HG03108 (cell line): Measurements from ENCODE around the gene GAS2L1.

Experiments
- ATAC-seq: cut with Tn5 transposase; IDR thresholded peaks from one replicate; pipeline ENCODE4 v1.9.1; 2021; ENCODE audit warnings: moderate library complexity; ENCODE audit not compliant: unreplicated experiment

Gene GAS2L1

DNA sequence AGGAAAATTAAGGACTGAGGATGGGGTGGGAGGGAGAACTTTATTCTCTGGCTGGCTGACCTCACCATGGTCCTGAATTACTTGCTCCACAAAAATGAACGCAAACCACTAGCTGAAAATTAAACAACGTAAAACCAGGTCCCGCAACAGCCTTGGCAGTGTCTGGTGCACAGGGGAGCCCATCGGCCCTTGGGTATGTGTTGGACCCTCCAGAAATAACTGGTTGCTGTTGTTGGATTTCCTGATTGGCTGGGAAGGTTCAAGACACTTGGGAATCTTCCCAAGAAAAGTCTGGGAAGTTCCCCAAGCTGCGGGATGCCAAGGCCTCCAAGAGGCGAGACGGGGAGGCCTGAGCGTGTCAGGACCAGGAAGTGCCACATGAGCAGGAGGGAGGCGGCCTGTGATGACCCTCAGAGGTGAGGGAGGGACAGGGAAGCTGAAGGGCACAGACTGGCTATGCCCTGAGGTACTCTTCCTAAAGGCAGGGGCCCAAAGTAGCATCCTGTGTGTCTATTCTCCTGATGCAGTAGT lies 19.4 kb downstream of the GAS2L1 start:
- ATAC-seq, result no peak

- ATAC-seq, result no peak
Measured at GRCh38 chr22:29326481-29326880, 20.0 kb downstream of the GAS2L1 start.

DNA sequence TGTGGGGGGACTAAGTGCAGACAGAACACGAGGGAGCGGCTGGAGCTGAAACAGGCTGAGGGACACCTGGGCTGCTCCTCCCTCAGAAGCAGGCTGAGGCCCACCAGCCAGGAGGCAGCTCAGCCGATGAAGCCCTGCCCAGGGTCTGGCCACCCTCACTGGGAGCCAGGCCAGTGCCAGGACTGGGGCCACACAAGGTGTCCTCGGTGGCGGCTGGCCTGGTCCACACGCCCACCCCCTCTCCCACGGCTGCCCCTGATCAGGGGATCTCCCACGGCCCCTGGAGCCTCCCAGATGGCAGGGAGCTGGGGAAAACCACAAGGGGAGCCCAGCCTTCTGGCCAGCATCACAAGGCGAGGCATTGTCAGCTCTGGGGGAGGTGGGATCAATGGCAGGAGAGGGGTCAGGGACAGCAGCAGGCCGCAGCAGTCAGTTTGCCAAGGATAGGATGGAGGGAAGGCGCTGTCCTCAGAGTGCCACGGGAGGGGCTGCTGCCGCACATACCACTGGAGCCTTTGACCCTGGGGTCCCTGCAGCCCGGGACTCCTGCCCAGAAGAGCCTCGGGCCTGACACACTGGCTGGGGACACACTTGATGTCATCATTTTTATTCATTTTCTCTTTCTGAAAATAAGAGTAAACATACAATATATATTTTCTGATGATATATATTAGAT lies 20.8 kb downstream of the GAS2L1 start:
- ATAC-seq, result no peak

DNA sequence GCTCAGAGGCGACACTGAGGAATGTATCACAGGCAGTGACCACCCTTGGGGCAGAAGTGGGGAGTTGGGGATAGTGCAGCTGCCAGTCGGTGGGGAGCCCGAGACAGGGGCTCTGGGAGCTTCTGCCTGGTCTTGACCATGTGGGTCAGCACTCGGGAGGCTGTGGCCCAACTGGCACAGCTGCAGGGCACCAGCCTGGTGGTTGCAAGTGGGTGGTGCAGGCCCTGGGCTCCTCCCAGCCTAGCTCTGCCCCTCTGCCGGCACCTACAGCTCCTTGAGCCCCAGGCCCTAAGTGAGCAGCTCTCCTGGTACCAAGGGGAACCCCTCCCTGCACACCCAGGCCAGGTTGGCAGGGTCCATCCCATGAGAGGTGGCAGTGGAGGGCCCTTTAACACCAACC lies 21.6 kb downstream of the GAS2L1 start:
- ATAC-seq, result no peak

GRCh38 chr22:29328566-29329500 lies 22.4 kb downstream of the GAS2L1 start:
- no peak for ATAC-seq

DNA sequence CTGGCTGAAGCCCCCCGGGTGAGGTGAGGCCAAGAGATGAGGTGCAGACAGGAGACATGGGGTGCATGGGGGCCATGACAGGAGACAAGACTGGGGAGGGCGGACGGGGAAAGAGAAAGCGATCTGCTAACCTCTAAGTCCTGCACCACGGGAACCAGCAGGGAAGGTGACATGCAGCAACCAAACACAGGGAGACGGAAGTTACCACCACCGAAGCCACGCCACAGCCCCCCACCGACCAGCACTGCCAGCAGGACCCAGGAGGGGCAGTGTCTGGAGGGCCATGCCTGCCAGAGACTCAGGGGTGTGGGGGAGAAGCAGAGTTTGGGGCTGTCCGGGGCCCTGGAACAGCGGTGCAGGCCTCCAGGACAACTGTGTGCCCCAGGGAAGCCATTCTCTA lies 23.1 kb downstream of the GAS2L1 start:
- no peak for ATAC-seq

DNA sequence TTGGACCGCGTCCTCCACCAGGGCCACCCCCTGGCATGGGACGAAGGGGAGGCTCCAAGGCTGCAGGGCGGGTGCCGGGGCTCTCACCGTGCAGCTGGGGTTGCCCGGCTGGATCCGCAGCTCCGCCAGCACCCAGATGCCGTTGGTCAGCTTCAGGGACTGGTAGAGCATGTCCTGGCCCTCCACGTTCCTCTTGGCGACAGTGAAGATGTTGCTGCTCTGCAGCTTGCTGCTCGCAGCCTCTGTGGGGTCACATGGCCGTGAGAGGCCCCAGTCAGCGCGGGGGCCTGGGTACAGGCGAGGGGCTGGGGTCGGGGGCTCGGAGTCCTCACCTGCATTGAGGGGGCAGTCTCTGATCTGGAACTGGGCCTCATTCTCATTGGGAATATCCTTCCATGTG lies 23.8 kb downstream of the GAS2L1 start:
- no peak for ATAC-seq

GRCh38 chr22:29330753-29331152 lies 24.3 kb downstream of the GAS2L1 start:
- no peak for ATAC-seq

DNA sequence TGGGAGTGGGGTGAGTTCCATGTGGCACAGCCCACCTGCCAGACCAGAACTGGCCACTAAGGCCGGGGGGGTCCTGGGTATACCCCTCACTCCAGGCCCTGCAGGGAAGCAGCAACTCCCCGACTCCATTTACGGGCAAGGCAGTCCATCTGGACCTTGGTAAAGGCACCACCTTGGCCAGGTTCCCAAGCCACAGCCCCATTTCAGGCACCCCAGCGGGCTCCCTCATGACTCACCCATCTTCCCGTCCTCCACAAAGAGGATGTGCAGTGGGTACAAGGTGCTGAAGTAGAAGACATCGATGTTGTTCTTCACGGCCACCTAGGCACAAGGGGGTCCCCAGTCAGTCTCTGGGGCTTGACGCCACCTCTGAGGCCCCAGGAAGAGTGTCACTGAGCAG lies 24.8 kb downstream of the GAS2L1 start:
- no peak for ATAC-seq

DNA sequence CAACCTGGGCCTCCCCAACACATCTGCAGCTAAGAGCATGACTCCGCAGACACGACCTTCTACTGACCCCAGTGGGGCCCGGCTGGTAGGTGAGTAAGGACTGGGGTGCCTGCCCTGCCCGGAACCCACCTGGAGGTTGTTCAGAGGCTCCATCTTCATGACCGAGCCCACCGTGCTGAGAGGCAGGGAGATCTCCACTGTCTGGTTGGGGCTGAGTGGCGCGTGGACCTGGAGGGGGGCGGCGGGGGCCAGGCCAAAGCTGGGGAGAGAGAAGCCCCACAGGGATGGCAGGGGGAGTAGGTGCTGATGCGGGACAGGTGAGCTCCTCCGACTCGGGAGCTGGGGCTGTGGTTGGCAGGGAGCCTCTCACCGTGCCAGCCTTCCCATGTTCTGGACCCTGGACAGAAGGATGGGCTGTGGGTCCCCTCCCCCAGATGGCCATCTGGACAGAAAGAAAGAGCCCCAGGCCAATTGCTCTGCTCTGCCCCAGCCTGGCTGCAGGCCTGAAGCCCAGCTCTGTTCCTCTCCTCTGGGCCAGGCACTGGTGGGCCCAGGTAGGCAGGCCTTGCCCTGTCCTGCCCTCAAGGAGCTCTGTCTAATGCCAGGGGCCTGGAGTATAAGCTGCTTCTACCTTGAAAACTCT lies 25.3 kb downstream of the GAS2L1 start:
- ATAC-seq, result no peak

GRCh38 chr22:29332886-29333496 lies 26.5 kb downstream of the GAS2L1 start:
- no peak for ATAC-seq

GRCh38 chr22:29334148-29334547 lies 27.7 kb downstream of the GAS2L1 start:
- no peak for ATAC-seq

DNA sequence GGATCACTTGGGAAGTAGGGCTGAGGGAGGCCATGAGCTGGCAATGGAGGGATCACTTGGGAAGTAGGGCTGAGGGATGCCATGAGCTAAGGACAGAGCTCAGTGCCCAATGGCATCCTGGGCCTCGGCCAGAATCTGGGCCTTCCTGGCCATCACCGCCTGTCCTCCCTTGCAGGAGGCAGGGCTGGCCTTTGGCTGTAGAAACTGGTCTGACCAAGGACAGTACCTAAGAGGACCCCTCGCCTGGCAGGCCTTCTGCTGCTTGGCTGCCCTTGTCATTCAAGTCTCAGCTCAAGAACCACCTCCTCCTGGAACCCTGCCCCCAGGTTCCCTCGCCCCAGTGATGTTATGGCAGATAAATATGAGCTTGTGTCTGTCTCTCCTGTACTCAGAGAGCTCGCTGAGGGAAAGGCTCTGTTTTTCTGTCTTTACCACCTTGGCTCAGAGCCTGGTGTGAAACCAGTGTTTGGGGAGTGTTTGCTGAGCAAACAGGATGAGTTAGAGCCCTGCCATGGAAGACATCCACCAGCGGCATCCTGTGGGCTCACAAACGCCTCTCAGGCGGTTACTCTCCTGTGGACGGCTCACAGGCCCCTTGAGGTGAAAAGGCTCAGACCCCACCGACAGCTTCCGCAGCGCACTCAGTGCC lies 28.4 kb downstream of the GAS2L1 start:
- ATAC-seq, result no peak

DNA sequence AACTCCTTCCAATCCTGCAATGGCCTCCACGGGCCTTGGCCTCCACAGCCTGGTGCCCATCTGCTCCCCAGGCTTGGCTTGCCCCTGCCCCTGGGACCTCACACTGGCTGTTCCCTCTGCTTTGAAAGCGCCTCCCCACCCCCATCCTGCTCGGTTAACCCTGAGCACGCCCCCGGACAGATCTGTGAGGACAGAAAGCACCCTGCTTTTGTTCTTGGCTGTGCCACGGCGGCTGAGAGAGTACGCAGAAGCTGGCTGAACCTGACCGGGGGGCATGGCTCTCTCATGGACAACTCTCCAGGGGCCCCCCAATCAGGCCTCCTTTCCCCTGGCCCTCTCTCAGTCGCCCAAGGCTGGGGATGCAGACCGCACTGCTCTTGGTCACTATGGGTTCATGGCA lies 29.2 kb downstream of the GAS2L1 start:
- ATAC-seq, result no peak

DNA sequence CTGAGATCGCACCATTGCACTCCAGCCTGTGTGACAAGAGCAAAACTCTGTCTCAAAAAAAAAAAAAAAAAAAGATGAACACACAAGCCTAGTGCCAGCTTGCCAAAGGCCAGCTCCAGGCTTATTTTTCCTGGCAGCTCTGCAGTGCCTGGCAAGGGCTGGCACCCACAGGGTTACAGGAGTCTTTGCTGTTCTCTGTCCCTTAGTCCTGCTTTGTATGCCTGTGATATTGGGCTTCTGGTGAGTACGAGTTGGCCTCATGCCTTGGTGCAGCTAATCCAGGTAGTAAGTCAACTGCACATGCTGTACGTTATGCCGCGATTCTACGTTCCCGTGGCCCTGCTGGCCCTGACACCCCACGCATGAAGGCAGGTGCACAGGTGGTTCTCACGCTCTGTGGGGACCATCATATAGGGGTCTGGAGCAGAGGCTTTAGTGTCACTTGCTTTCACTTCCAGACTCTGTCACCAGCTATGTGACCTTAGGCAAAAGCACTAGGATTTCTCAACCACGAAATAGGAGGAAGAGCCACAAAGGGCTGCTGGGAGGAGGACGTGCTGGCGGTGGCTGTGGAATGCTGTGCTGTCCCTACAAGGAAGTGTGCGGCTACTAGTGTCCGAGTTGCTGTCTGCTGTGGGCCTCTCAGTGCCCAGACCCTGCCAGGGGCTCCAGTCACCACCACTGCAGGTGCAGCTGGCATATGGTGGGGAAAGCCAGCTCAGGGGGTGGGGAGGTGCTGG lies 30.5 kb downstream of the GAS2L1 start:
- no peak for ATAC-seq

DNA sequence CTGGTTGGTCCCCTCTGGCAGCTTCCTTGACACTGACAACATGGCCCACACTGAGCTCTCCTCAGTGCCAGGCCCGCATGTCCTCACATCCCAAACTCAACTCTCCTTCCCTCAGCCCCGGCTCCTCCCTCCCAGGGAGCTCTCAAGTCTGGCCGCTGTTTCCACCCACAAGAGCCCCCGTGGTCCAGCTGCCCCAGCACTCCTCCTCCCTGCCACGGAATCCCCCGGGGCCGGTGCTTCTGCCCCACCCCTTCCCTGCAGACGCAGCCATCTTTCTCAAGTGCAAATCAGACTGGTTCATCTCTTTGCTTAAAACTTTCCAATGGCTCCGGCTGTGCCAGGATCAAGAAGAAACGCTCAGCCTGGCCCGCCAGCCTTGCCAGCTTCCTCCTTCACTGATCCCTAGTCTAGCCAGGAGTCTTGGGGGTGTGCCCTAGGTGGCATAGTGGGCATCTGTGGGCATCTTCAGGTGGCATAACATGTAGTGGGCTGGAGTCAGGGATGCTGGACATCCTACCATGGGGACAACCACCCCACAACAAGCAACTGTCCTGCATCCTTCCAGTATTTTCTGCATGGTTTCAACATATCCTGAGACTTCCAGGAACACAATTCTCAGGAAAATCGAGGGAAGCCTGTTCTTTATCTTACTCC lies 31.3 kb downstream of the GAS2L1 start:
- ATAC-seq, result no peak

DNA sequence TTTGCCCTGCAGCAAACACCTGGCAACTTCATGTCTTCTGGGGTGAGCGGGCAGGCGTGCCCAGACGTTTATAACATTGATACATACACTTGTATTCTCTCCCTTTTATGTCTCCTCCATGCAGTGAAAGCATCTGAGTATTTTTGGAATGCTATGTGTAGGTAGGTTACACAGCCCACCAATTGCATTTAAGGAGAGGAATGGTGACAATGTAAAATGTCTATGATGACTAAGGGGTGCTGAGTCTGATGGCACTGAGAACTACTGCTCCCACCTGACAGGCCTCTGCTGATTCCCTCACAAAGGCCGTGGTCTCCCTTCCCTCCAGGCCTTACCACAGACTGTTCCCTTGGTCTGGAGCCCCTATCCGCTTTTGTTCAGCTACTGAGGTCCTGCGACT lies 31.9 kb downstream of the GAS2L1 start:
- ATAC-seq, result no peak

DNA sequence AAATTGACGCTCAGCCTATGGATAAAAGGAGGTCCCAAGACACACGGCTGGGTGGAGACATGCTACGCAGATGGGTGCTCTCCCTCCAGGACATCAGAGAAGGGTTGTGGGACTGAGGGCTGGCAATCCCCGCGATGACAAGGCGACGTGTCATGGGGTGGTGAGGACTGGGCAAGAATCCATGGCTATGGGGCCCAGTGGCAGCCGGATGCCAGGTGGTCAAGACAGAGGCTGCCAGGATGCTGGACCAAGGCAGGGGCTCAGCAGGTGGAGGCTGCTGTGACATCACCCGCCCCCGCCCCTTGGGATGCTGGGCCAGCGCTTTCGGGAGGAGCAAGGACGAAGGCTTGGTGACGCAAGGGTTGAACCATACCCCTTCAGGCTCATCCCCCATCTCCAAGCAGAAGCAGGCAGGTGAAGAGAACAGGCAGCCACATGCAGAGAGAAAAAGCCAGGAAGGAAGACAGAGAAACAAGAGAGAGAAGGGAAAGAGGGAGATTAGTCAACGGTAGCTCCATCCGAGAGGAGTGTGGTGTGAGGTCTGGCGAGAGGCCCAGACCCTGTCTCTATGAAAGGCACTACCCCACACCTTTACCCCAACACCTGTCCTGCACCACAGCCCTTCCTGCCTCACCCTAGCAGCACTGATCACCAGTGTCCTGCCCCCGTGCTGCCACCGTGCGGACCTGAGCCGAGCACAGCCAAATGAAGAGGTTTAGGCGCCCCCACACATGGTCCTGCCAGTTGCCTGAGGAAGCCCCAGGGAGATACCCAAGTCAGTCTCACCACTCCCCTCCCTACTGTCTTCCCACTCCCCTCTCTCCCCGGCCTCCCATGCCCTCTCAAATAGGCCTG lies 33.2 kb downstream of the GAS2L1 start:
- ATAC-seq, result no peak

- ATAC-seq, result no peak
Measured at GRCh38 chr22:29340566-29340965, 34.1 kb downstream of the GAS2L1 start.
